PC-3 (cell line): ENCODE measurements around the gene NCAPH2.

Source experiments
- CTCF ChIP-seq: fragments of 300-600 bp; sonication (generic); conservative IDR thresholded peaks from 2 replicates; pipeline ENCODE4 v1.5.1; 2017; ENCODE audit warnings: antibody characterized with exemption, low read depth, mild to moderate bottlenecking, low read length
- EZH2 ChIP-seq: fragments of 300-600 bp; sonication (generic); IDR thresholded peaks from one replicate; pipeline ENCODE4 v1.6.1; 2017; ENCODE audit warnings: antibody characterized with exemption, mild to moderate bottlenecking, low read length; ENCODE audit not compliant: unreplicated experiment
- EZH2phosphoT487 ChIP-seq: fragments of 300-600 bp; sonication (generic); IDR thresholded peaks from 2 replicates; pipeline ENCODE4 v1.6.1; 2018; ENCODE audit warnings: mild to moderate bottlenecking, antibody characterized with exemption, low read length, borderline replicate concordance

- TF ChIP-seq EZH2 (no peak), CTCF (no peak), EZH2phosphoT487 (no peak)
Measured at GRCh38 chr22:50465066-50465930, 42.7 kb upstream of the NCAPH2 start.
